SK-N-MC (cell line): ENCODE data around the gene EDRF1.

Source experiments
- DNase-seq: peaks from one replicate; pipeline ENCODE4 v3.0.0-alpha.2; 2011; ENCODE audit warnings: low read depth, low spot score
- H3K27ac ChIP-seq: fragments of 200-600 bp; sonication (generic); 2 replicates; pipeline ENCODE4 v1.5.1; 2016; ENCODE audit warnings: mixed run types
- H3K36me3 ChIP-seq: fragments of 200-600 bp; sonication (generic); 2 replicates; pipeline ENCODE4 v1.6.1; 2017; ENCODE audit warnings: antibody characterized with exemption, low read length, mixed read lengths; ENCODE audit not compliant: insufficient read depth
- H3K4me3 ChIP-seq: fragments of 200-600 bp; sonication (generic); 2 replicates; pipeline ENCODE4 v1.5.1; 2016
- H3K9ac ChIP-seq: fragments of 200-600 bp; sonication (generic); 2 replicates; pipeline ENCODE4 v1.8.0; 2017; ENCODE audit warnings: mixed run types, mixed read lengths; ENCODE audit not compliant: insufficient read length
- H3K9me3 ChIP-seq: fragments of 200-600 bp; sonication (generic); 2 replicates; pipeline ENCODE4 v1.6.1; 2017; ENCODE audit warnings: low read depth, mild to moderate bottlenecking, antibody characterized with exemption, low read length, moderate library complexity, mixed read lengths
- EZH2 ChIP-seq: fragments of 200-600 bp; sonication (generic); IDR thresholded peaks from one replicate; pipeline ENCODE4 v1.6.1; 2017; ENCODE audit warnings: antibody characterized with exemption
- FOXP2 ChIP-seq: optimal IDR thresholded peaks from 2 replicates; pipeline ENCODE3; 2011; ENCODE audit warnings: mild to moderate bottlenecking, moderate library complexity; ENCODE audit not compliant: insufficient read depth; ENCODE audit errors: extremely low read length, control extremely low read depth
- POLR2AphosphoS5 ChIP-seq: IDR thresholded peaks from 2 replicates; pipeline ENCODE4 v1.6.1; 2012; ENCODE audit warnings: mild to moderate bottlenecking, low read depth, low read length, borderline replicate concordance

EDRF1 gene

GRCh38 chr10:125719173-125720001 is at the start of gene EDRF1:
EDRF1 (plus strand) TSS chr10:125719709; CDS start chr10:125719808, 99 bp downstream.
- no peak for TF ChIP-seq EZH2
- peak; percentile 32 for TF ChIP-seq FOXP2
- TF ChIP-seq POLR2AphosphoS5 = peak; percentile 79
- DNase-seq = peak; percentile 76
- H3K9ac ChIP-seq = peak within 1 kb of the TSS; percentile 97
- H3K36me3 ChIP-seq = peaks cover 34% of the 10 kb centered on the region
- peak within 1 kb of the TSS; percentile 46; the same call in 1 of the 2 replicates for H3K27ac ChIP-seq
- H3K9me3 ChIP-seq = no peaks in the 10 kb centered on the region
- peak within 1 kb of the TSS; percentile 86 for H3K4me3 ChIP-seq

GRCh38 chr10:125672884-125673283 is 46.6 kb upstream of the EDRF1 start:
- Histone ChIP-seq H3K36me3 (no peaks in the 10 kb centered on the region), H3K9me3 (no peaks in the 10 kb centered on the region), H3K9ac (no peak overlapping the region), H3K27ac (no peak overlapping the region), H3K4me3 (no peak overlapping the region)
- no peak for DNase-seq
- no peak for TF ChIP-seq FOXP2
- TF ChIP-seq EZH2 = no peak
- no peak for TF ChIP-seq POLR2AphosphoS5

GRCh38 chr10:125679436-125679835 is 40.1 kb upstream of the EDRF1 start:
- Histone ChIP-seq H3K9ac (no peak overlapping the region), H3K9me3 (no peaks in the 10 kb centered on the region), H3K36me3 (no peaks in the 10 kb centered on the region), H3K4me3 (no peak overlapping the region), H3K27ac (no peak overlapping the region)
- no peak for DNase-seq
- TF ChIP-seq FOXP2 = no peak
- TF ChIP-seq EZH2 = no peak
- no peak for TF ChIP-seq POLR2AphosphoS5

- H3K9me3 ChIP-seq = no peaks in the 10 kb centered on the region
- TF ChIP-seq EZH2 = no peak
- TF ChIP-seq FOXP2 = no peak
- TF ChIP-seq POLR2AphosphoS5 = no peak
- no peak for DNase-seq
These were observed 36.4 kb upstream of the EDRF1 start, which contains the start of gene TEX36 for GRCh38 chr10:125683063-125683462. TEX36 (minus strand) TSS chr10:125683163; CDS start chr10:125682989, 174 bp downstream.

GRCh38 chr10:125683821-125684220 is 35.7 kb upstream of the EDRF1 start:
- Histone ChIP-seq H3K36me3 (no peaks in the 10 kb centered on the region), H3K9ac (no peak overlapping the region), H3K27ac (no peak overlapping the region), H3K4me3 (no peak overlapping the region), H3K9me3 (no peaks in the 10 kb centered on the region)
- DNase-seq = no peak
- TF ChIP-seq POLR2AphosphoS5 (no peak), EZH2 (no peak), FOXP2 (no peak)

More at GRCh38 chr10:125683063-125683462, 36.4 kb upstream of the EDRF1 start, which contains the start of gene TEX36:
- Histone ChIP-seq H3K36me3 (no peaks in the 10 kb centered on the region), H3K9ac (no peak within 1 kb of the TSS), H3K4me3 (no peak within 1 kb of the TSS), H3K27ac (no peak within 1 kb of the TSS)

- Histone ChIP-seq H3K27ac (no peak overlapping the region), H3K9me3 (no peaks in the 10 kb centered on the region), H3K9ac (no peak overlapping the region), H3K36me3 (no peaks in the 10 kb centered on the region), H3K4me3 (no peak overlapping the region)
- no peak for DNase-seq
- no peak for TF ChIP-seq EZH2
- no peak for TF ChIP-seq FOXP2
- no peak for TF ChIP-seq POLR2AphosphoS5
These were observed 34.9 kb upstream of the EDRF1 start for GRCh38 chr10:125684581-125684980.

GRCh38 chr10:125687507-125688185 is 31.9 kb upstream of the EDRF1 start:
- H3K36me3 ChIP-seq = no peaks in the 10 kb centered on the region
- no peak for DNase-seq
- no peak overlapping the region for H3K4me3 ChIP-seq
- H3K9me3 ChIP-seq = no peaks in the 10 kb centered on the region
- TF ChIP-seq FOXP2 (no peak), POLR2AphosphoS5 (no peak), EZH2 (no peak)
- H3K27ac ChIP-seq = no peak overlapping the region
- no peak overlapping the region for H3K9ac ChIP-seq

GRCh38 chr10:125689955-125690569 is 29.4 kb upstream of the EDRF1 start:
- Histone ChIP-seq H3K36me3 (no peaks in the 10 kb centered on the region), H3K9ac (no peak overlapping the region), H3K9me3 (no peaks in the 10 kb centered on the region), H3K27ac (no peak overlapping the region), H3K4me3 (no peak overlapping the region)
- TF ChIP-seq FOXP2 = no peak
- no peak for TF ChIP-seq POLR2AphosphoS5
- no peak for TF ChIP-seq EZH2
- DNase-seq = no peak
